ENCODE results near the gene GFRAL. TPM values are rescaled to one million over a fixed set of nuclear protein-coding genes. Genes with fewer than 3 reads are reported as not detected.

Gene GFRAL
- total RNA-seq, 1 experiment from 2014 or later = not detected

GRCh38 chr6:55448451-55448850 lies 121.2 kb downstream of the GFRAL start:
- no TSS peak for BruUV-seq (replicated peaks)
- POLR2A ChIA-PET = no interaction called here
- ATAC-seq (no peak), DNase-seq (ENCODE audit: low read depth, low spot score) (no peak)
- no peaks in the 10 kb centered on the region for H3K27me3 ChIP-seq (ENCODE audit: control insufficient read depth, insufficient read depth, low read length)
- in situ Hi-C loops (cut with HindIII; ENCODE audit: low pct_unique_long_range_greater_than_20kb, low sequenced_read_pairs) (no loop called here), intact Hi-C loops (cut with micrococcal nuclease; ENCODE audit: unreplicated experiment) (loop anchor here (10.0 kb wide), 2 partner anchors 236 to 846 kb away; no protein-coding TSS in a partner anchor)
- peaks cover 12% of the 10 kb centered on the region for H3K4me1 ChIP-seq (ENCODE audit: control insufficient read depth, insufficient read depth, low read length)
- H3K36me3 ChIP-seq (ENCODE audit: control insufficient read depth, insufficient read depth, low read length) = no peaks in the 10 kb centered on the region
- H3K9me3 ChIP-seq (ENCODE audit: control insufficient read depth, insufficient read depth, low read depth, low read length) = no peaks in the 10 kb centered on the region
- no peak overlapping the region for H3K4me3 ChIP-seq (ENCODE audit: low read depth in 2 of 2, low read length in 2 of 2)
- no peak for TF ChIP-seq TCF7L2 (IDR thresholded peaks at IDR 0.05; ENCODE audit: low read depth, low read length)
- TF ChIP-seq CTCF (IDR thresholded peaks at IDR 0.05) = no peak
- H3K27ac ChIP-seq (ENCODE audit: low read length) = peak overlapping the region; percentile 37
- CTCF ChIA-PET = no interaction called here

GRCh38 chr6:55449225-55449624 lies 122.0 kb downstream of the GFRAL start:
- CTCF ChIA-PET = no interaction called here
- TF ChIP-seq CTCF (IDR thresholded peaks at IDR 0.05) (peak; percentile 75), SIN3A (IDR thresholded peaks at IDR 0.05; ENCODE audit: borderline replicate concordance, insufficient read depth, low read depth, low read length) (no peak)
- Histone ChIP-seq H3K36me3 (ENCODE audit: control insufficient read depth, insufficient read depth, low read length) (no peaks in the 10 kb centered on the region), H3K27me3 (ENCODE audit: control insufficient read depth, insufficient read depth, low read length) (no peaks in the 10 kb centered on the region), H3K27ac (ENCODE audit: low read length) (peak overlapping the region; percentile 37; the same call in 1 of the 2 replicates), H3K9me3 (ENCODE audit: control insufficient read depth, insufficient read depth, low read depth, low read length) (no peaks in the 10 kb centered on the region), H3K4me3 (ENCODE audit: low read depth in 2 of 2, low read length in 2 of 2) (no peak overlapping the region), H3K4me1 (ENCODE audit: control insufficient read depth, insufficient read depth, low read length) (peaks cover 12% of the 10 kb centered on the region)
- in situ Hi-C loops (cut with HindIII; ENCODE audit: low pct_unique_long_range_greater_than_20kb, low sequenced_read_pairs) (no loop called here), intact Hi-C loops (cut with micrococcal nuclease; ENCODE audit: unreplicated experiment) (loop anchor here (10.0 kb wide), 2 partner anchors 236 to 846 kb away; no protein-coding TSS in a partner anchor)
- no TSS peak for BruUV-seq (replicated peaks)
- POLR2A ChIA-PET = no interaction called here
- DNase-seq (ENCODE audit: low read depth, low spot score) (no peak), ATAC-seq (no peak)

- DNase-seq (ENCODE audit: low read depth, low spot score) (no peak), ATAC-seq (no peak)
- no peak for TF ChIP-seq TCF7L2 (IDR thresholded peaks at IDR 0.05; ENCODE audit: low read depth, low read length)
- TF ChIP-seq POLR2AphosphoS5 (IDR thresholded peaks at IDR 0.05; ENCODE audit: low read depth, low read length) = no peak
- TF ChIP-seq REST (IDR thresholded peaks at IDR 0.05; ENCODE audit: insufficient read depth in 1 of 2, low read depth in 2 of 2, low read length in 1 of 2) = no peak
- TF ChIP-seq CTCF (IDR thresholded peaks at IDR 0.05) = no peak
- TF ChIP-seq SIN3A (IDR thresholded peaks at IDR 0.05; ENCODE audit: borderline replicate concordance, insufficient read depth, low read depth, low read length) = no peak
- no peaks in the 10 kb centered on the region for H3K27me3 ChIP-seq (ENCODE audit: control insufficient read depth, insufficient read depth, low read length)
- H3K4me1 ChIP-seq (ENCODE audit: control insufficient read depth, insufficient read depth, low read length) = peaks cover 12% of the 10 kb centered on the region
- H3K9me3 ChIP-seq (ENCODE audit: control insufficient read depth, insufficient read depth, low read depth, low read length) = no peaks in the 10 kb centered on the region
- no peak overlapping the region for H3K4me3 ChIP-seq (ENCODE audit: low read depth in 2 of 2, low read length in 2 of 2)
- intact Hi-C loops (cut with micrococcal nuclease; ENCODE audit: unreplicated experiment) (no loop called here), in situ Hi-C loops (cut with HindIII; ENCODE audit: low pct_unique_long_range_greater_than_20kb, low sequenced_read_pairs) (no loop called here)
- H3K36me3 ChIP-seq (ENCODE audit: control insufficient read depth, insufficient read depth, low read length) = no peaks in the 10 kb centered on the region
- ChIA-PET POLR2A (no interaction called here), CTCF (no interaction called here)
- BruUV-seq (replicated peaks) = no TSS peak
- peak overlapping the region; percentile 37; the same call in 1 of the 2 replicates for H3K27ac ChIP-seq (ENCODE audit: low read length)
Observed at GRCh38 chr6:55450005-55450404, 122.7 kb downstream of the GFRAL start.
